ENCODE measurements around the gene NPC1.
A peak's percentile ranks its signal among the peaks of the same experiment; 100 is the strongest.

Gene NPC1

GRCh38 chr18:23536204-23536603 lies 50.1 kb downstream of the NPC1 start:
- H3K4me3 ChIP-seq (ENCODE audit: low read depth, low read length) = no peak overlapping the region
- TF ChIP-seq MYC (IDR thresholded peaks at IDR 0.05; ENCODE audit: low read depth, low read length) = no peak
- TF ChIP-seq POLR2A (IDR thresholded peaks at IDR 0.05; ENCODE audit: extremely low read depth, insufficient read length) = no peak
- no peak for TF ChIP-seq CTCF (IDR thresholded peaks at IDR 0.05; ENCODE audit: low read depth, low read length)
- no peak for TF ChIP-seq MAX (IDR thresholded peaks at IDR 0.05; ENCODE audit: low read depth, low read length)
- no peak for DNase-seq (ENCODE audit: low read depth)

- DNase-seq (ENCODE audit: low read depth) = no peak
- TF ChIP-seq CTCF (IDR thresholded peaks at IDR 0.05; ENCODE audit: low read depth, low read length) (no peak), POLR2A (IDR thresholded peaks at IDR 0.05; ENCODE audit: extremely low read depth, insufficient read length) (no peak), MAX (IDR thresholded peaks at IDR 0.05; ENCODE audit: low read depth, low read length) (no peak), MYC (IDR thresholded peaks at IDR 0.05; ENCODE audit: low read depth, low read length) (no peak)
- H3K4me3 ChIP-seq (ENCODE audit: low read depth, low read length) = no peak overlapping the region
These were observed 52.0 kb downstream of the NPC1 start for GRCh38 chr18:23534276-23534675.

- no peak overlapping the region for H3K4me3 ChIP-seq (ENCODE audit: low read depth, low read length)
- no peak for DNase-seq (ENCODE audit: low read depth)
- no peak for TF ChIP-seq MYC (IDR thresholded peaks at IDR 0.05; ENCODE audit: low read depth, low read length)
- no peak for TF ChIP-seq POLR2A (IDR thresholded peaks at IDR 0.05; ENCODE audit: extremely low read depth, insufficient read length)
These were observed 53.5 kb downstream of the NPC1 start for GRCh38 chr18:23532848-23533247.

GRCh38 chr18:23531912-23532311 lies 54.4 kb downstream of the NPC1 start:
- no peak overlapping the region for H3K4me3 ChIP-seq (ENCODE audit: low read depth, low read length)
- no peak for TF ChIP-seq MYC (IDR thresholded peaks at IDR 0.05; ENCODE audit: low read depth, low read length)
- no peak for DNase-seq (ENCODE audit: low read depth)

- no peak overlapping the region for H3K4me3 ChIP-seq (ENCODE audit: low read depth, low read length)
- DNase-seq (ENCODE audit: low read depth) = no peak
- TF ChIP-seq MYC (IDR thresholded peaks at IDR 0.05; ENCODE audit: low read depth, low read length) (no peak), MAX (IDR thresholded peaks at IDR 0.05; ENCODE audit: low read depth, low read length) (no peak), CTCF (IDR thresholded peaks at IDR 0.05; ENCODE audit: low read depth, low read length) (no peak), POLR2A (IDR thresholded peaks at IDR 0.05; ENCODE audit: extremely low read depth, insufficient read length) (no peak)
These were observed 56.1 kb downstream of the NPC1 start for GRCh38 chr18:23530195-23530594.

- TF ChIP-seq CTCF (IDR thresholded peaks at IDR 0.05; ENCODE audit: low read depth, low read length) (no peak), MYC (IDR thresholded peaks at IDR 0.05; ENCODE audit: low read depth, low read length) (no peak), POLR2A (IDR thresholded peaks at IDR 0.05; ENCODE audit: extremely low read depth, insufficient read length) (no peak), MAX (IDR thresholded peaks at IDR 0.05; ENCODE audit: low read depth, low read length) (no peak)
- H3K4me3 ChIP-seq (ENCODE audit: low read depth, low read length) = no peak overlapping the region
- peak; percentile 19 for DNase-seq (ENCODE audit: low read depth)
These were observed 56.7 kb downstream of the NPC1 start for GRCh38 chr18:23529604-23530003.
